ENCODE results near the gene PATZ1.
"Not testable (repeated sequence)": the region's sequence is repeated elsewhere in the genome, so short reads cannot be mapped to it uniquely, and the experiment has no call there.

PATZ1 gene, protein sequence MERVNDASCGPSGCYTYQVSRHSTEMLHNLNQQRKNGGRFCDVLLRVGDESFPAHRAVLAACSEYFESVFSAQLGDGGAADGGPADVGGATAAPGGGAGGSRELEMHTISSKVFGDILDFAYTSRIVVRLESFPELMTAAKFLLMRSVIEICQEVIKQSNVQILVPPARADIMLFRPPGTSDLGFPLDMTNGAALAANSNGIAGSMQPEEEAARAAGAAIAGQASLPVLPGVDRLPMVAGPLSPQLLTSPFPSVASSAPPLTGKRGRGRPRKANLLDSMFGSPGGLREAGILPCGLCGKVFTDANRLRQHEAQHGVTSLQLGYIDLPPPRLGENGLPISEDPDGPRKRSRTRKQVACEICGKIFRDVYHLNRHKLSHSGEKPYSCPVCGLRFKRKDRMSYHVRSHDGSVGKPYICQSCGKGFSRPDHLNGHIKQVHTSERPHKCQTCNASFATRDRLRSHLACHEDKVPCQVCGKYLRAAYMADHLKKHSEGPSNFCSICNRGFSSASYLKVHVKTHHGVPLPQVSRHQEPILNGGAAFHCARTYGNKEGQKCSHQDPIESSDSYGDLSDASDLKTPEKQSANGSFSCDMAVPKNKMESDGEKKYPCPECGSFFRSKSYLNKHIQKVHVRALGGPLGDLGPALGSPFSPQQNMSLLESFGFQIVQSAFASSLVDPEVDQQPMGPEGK

DNA sequence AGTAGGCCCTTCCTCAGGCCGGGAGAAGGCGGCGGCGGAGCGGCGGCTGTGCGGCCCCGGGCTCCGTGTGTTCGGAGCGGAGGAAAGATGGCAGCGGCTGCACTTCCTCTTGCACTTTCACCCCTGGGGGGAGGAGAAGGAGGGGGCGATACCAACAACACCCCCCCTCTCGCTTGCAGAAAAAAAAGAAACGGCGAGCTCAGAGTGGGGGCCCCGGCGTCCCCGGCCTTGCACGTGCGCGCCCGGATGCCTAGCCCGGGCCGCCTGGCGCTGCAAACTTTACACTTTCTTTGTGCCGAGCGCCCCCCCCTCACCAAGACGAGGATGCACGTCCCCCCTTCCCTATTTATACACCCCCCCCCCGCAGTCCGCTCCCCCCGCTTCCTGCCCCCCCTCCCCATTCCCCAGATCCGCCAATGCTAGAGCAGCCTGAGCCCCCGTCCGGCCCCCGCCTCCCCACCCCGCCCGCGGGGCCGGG, at the start of gene PATZ1:
PATZ1 (minus strand) TSS at position 92 of the 478 bp plus-strand sequence. CDS start 744 bp downstream, outside the sequence.
- DNase-seq = peak; percentile 87 to 88

DNA sequence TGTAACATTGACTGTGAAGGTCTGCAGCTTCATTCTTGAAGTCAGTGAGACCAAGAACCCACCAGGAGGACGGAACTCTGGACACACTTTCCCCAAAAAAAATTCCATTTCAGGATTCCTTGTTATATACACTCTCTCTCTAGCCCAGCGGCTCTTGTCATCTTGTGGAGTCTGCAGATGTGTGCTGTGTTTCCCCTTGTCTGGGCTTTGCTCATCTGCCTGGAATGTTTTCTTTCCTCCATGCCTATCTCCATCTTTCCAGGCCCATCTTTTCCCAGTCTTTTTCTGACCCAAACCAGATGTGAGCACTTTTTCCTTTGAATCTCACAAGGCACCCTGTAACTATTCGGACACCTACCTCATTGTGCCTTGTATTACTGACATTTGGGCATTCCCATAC, 48.2 kb upstream of the PATZ1 start:
- DNase-seq = no peak

DNA sequence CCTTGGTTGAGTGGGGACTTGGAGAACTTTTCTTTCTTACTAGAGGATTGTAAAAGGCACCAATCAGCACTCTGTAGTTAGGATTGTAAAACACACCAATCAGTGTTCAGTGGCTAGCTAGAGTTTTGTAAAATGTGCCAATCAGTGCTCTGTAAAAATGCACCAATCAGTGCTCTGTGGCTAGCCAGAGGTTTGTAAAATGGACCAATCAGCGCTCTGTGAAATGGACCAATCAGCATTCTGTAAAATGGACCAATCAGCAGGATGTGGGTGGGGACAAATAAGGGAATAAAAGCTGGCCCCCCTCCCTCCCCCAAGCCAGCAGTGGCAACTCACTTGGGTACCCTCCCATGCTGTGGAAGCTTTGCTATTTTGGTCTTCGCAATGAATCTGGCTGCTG, 47.7 kb upstream of the PATZ1 start:
- DNase-seq = peak; percentile 3 to 7

DNA sequence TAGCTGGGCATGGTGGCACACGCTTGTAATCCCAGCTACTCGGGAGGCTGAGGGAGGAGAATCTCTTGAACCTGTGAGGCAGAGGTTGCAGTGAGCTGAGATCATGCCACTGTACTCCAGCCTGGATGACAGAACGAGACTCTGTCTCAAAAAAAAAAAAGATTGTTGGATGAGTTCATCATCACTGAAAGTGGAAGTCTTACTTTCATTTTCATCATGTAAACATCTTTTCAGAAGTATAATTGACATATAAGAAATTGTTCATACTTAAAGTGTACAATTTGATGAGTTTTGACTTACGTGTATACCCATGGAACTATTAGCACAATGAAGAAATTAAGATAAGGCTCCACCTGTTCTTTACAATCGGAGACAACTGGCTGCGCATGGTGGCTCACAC, 32.5 kb upstream of the PATZ1 start:
- not testable (repeated sequence) for DNase-seq

DNA sequence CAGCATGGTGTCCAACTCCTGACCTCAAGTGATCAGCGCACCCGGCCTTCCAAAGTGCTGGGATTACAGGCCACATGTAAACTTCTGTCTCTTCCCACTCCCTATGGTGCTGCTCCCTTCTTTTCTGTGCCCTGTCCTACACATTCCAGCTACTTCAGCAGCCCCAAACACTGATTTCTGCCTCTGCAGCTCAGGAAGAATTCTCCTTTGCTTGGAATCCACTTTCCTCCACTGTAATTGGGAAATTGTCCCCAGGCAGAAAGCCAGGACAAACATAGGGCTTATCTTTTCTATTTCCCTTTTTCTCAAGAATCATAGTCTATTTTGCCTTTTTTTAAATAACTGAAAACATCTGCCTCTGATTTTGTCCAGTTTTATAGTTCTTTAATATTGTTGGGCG, 32.0 kb upstream of the PATZ1 start:
- DNase-seq = no peak

DNA sequence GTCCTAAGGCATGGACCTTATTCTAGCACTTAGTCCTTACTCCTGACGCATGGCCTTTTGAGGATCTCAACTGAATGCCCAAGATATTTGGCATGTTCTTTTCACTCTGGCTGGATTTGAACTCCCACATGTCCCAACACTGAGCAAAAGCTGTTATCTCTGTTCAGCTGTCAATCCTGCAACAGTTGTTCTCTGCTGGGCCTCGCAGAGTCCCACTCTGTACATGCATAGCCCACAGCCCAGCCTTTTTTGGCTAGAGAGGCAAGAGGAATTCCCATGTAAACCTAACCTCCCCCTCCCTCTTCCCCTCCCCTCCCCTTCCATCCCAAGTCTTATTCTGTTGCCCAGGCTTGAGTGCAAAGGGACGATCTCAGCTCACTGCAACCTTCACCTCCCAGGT, 31.5 kb upstream of the PATZ1 start:
- no peak for DNase-seq

DNA sequence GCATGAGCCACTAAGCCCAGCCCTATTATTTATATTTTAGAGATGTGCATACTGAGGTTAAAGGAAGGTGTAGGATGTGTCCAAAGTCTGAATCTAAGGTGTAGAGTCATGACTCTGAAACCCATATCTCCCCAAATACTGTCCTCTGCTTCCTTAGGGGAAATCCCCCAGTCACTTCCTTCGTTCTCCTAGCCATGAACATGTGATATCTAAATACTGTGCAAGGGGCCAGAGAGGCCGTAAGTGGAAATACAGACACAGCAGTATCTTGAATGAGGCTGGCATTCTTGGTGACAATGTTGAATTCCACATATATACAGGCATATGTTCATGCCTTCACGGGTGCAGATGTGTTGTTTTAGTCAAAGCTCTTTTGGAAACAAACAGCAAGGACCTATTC, 21.3 kb upstream of the PATZ1 start:
- no peak for DNase-seq

DNA sequence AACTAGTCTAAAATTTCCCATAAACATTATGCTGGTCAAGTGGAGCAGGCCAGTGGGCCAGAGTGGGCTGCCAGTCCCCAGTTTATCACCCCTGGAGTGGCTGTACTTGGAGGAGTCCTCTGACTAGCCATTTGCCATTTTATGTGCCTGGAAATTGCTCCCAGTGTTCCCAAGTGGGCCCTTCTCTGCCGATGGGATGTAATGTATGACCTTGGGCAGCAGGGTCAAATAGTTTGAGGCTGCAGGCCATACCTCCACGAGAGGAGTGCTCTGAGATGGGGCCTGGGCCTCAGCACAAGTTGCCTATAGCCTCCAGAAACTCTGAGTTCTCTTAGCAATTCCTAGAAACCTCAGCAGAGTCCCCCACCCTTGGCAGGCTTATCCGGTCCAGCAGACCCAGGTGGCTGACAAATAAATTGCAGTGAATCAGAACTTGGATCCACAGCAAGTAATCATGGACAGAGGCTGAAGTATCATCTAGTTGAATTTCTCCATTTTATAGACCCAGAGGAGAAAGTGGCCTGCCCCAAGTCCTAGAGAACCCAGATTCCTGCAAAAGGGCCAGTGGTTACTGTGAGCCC, 17.8 kb upstream of the PATZ1 start:
- DNase-seq = no peak

DNA sequence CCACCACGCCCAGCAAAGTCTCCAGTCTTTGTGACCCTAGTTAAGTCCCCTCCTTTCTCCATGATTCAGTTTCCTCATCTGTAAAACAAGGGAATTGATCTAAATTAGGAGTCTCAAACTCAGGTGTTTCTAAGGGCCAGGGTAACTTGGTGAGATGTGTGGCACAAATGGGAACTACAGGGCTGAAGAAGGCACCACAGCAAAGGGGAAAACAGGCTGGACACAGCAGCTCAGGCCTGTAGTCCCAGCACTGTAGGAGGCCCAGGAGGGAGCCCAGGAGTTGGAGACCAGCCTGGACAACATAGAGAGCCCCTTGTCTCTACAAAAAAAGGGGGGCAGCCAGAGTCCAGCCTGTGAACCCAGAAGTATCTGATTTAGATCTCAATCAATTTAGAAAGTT, 15.6 kb upstream of the PATZ1 start:
- DNase-seq = no peak

DNA sequence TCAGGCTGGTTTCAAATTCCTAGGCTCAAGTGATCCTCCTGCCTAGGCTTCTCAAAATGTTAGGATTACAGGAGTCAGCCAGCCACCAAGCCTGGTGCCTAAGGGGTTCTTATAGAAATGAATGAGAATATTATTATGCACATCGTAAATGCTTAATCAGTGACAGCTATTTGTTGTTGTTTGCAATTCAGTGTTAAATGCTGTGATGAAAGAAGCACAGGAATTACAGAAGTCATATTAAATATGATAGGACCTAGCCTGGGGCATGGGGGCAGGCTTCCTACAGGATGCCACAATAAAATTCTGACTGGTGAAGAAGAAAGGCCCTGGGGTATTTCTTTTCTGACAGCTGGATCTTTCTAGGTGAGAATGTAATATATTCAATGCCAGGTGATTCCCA, 13.9 kb upstream of the PATZ1 start:
- no peak for DNase-seq

DNA sequence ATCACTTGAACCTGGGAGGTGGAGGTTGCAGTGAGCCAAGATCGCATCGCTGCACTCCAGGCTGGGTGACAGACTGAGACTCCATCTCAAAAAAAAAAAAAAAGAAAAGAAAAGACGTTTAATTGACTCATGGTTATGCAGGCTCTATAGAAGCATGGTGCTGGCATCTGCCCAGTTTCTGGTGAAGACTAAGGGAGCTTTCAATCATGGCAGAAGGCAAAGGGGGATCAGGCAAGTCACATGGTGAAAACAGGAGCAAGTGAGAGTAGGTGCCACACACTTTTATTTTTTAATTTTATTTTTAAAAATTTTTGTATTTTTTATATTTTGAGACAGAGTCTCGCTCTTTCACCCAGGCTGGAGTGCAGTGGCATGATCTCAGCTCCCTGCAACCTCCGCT, 8.4 kb upstream of the PATZ1 start:
- no peak for DNase-seq

DNA sequence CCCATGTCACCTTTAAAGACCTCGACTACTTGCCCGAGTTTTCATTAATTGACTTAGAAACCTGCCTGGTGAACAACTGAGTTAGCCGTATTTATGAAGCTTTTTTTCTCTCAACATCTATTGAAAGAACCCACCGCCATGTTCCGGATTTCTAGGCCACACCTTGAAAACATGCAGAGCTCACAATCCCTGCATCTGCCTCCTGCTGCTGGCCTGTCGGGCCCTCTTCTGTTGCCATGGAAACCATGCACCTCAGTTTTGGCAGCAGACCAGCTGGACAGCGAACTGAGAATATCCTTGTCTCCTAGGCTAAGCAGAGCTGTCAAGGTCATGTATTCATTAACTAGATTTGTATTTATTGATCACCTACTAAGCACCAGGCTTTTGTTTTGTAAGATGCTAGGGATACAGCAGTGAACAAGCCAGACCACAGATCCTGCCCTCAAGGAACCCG, 4.3 kb upstream of the PATZ1 start:
- DNase-seq = no peak

DNA sequence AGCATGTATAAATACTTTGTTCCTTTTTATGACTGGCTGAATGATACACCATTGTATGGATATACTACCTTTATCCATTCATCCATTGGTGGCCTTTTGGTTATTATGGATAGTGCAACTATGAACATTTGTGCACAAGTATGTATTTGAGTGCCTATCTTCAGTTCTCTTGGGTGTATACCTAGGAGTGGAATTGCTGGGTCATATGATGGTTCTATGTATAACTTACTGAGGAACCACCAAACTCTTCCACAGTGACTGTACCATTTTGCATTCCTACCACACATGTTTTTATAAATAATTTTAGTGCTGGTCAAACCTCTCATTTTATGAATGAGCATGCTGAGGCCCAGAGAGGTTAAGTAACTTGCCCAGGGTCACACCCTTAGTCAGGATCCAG, 3.8 kb upstream of the PATZ1 start:
- no peak for DNase-seq

DNA sequence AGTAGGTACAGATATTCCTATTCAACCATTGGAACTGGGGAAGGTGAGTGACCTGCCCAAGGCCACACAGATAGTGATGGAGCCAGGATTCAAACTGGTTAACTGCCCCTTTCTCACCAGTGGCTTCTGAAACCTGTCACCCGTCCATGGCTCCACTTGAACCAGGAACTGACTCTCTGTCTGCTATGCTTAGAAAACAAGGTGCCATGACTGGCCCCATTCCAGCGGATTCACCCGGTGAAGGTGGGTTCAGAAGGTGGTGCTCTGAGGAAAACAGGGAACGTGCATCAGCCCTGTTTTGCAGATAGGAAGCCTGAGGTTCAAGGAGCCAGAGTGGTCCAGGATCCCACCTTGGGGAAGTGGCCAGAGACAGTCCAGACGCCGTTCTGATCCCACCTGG, 2.6 kb upstream of the PATZ1 start:
- no peak for DNase-seq

DNA sequence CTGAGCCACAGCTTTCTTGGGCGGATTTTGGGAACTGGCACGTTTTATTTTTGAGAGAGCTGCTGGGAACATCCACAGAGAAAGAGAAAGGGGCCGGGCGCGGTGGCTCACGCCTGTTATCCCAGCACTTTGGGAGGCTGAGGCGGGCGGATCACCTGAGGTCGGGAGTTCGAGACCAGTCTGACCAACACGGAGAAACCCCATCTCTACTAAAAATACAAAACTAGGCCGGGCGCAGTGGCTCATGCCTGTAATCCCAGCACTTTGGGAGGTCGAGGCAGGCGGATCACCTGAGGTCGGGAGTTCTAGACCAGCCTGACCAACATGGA, 1.8 kb upstream of the PATZ1 start:
- not testable (repeated sequence) for DNase-seq

DNA sequence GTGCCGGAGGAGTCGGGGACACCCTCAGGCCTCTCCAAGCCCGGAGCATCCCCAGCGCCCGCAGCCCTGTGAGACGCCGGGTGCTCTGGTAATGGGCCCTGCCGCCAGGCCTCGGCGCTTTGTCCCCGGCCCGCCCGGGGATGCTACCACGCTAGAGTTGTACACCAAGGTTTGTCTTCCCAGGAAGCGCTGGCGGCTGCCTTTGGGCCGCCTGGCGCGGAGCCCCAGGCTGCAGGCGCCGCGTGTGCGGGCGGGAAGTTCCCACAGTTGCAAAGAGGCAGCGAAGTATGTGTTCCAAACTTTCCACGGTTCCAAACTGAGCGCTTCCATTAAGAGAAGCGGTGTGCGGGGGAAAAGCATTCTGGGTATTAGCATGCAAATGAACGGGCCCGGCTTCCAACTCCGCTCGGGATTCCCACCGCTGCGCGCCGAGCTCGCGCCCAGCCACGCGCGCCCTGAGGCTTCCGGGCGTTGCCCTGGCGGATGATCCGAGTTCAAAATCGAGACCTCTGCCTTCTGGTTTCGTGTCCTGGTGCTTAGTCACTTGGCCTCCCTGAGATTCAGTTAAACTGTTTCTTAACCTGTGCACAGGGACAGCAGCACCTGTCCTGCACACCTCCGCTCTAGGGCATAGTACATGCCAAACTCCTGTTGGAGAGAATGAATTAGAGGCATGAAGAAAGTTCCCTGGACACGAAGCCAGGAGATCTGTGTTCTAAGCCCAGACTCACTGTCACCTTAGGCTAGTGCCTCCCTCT, 1.3 kb upstream of the PATZ1 start:
- DNase-seq = peak; percentile 29 to 45

DNA sequence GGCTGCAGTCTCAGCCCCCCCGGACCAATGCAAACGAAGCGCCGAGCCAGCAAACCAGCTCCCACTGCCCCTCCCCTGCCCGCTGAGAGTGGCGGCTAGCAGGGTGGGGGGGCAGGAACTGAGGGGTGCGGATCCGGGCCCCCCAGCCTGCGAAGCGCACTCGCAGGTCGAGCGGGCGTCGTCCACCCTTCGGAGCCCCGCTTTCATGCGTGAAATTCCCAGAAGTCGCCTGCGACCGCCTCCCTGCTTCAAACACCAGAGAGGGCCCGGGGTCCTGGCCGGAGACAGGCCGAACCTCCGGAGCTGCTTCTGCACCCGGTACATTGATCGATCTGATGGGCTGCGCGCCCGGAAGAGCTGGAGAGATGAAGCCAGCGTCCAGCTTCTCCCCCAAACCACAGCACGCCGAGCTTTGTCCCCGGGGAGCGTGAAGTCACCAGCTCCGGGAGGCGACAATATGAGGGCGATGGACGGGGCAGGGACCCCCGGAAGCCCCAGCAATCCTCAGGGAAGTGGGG, 646 bp upstream of the PATZ1 start:
- DNase-seq = peak in 1 of 2 donors; percentile 46

DNA sequence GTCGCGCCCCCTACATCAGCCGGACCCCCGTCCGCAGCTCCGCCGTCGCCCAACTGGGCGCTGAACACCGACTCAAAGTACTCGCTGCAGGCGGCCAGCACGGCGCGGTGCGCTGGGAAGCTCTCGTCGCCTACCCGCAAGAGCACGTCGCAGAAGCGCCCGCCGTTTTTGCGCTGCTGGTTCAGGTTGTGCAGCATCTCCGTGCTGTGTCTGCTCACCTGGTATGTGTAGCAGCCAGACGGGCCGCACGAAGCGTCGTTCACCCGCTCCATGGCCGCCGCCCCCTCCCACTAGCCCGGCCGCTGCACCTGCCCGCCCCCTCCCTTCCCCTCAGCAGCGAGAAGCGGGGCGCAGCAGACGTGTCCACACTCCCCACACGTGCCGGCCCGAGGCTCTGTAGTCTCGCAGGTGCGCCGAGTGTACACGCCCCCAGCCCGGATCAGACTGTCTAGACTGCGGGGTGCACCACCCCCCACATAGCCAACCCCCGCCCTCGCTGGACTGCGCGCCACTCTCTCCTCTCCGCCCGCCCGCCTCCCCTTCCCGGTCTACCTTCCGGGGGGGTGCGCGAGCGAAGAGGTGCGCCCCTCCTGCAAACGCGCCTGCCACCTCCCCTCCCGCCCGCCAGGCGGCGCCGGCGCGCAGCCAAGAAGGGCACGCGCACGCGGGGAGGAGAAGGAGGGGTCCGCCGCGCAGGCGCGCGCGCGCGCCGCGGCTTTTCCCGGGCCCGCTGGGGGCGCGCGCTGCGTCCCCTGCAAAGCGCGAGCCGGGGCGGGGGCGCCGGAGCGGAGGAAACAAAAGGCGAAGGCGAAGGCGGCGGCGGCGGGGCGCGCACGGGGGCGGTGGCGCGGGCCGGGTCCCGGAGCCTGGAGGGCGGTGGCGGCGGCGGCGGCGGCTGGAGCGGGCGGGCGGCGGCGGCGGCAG, 553 bp downstream of the PATZ1 start:
- DNase-seq = peak; percentile 90 to 92

DNA sequence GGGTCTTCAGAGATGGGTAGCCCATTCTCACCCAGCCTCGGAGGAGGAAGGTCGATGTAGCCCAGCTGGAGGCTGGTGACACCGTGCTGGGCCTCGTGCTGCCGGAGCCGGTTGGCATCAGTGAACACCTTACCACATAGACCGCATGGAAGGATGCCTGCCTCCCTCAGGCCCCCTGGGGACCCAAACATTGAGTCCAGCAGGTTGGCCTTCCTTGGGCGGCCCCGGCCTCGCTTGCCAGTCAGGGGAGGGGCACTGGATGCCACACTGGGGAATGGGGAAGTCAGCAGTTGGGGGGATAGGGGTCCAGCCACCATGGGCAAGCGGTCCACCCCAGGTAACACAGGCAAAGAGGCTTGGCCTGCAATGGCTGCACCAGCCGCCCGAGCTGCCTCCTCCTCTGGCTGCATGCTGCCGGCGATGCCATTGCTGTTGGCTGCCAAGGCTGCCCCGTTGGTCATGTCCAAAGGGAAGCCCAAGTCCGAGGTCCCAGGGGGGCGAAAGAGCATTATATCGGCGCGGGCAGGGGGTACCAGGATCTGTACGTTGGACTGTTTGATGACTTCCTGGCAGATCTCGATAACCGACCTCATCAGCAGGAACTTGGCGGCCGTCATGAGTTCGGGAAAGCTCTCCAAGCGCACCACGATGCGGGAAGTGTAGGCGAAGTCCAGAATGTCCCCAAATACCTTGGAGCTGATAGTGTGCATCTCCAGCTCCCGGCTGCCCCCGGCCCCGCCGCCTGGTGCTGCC, 1.4 kb downstream of the PATZ1 start:
- DNase-seq = peak; percentile 11 to 28

DNA sequence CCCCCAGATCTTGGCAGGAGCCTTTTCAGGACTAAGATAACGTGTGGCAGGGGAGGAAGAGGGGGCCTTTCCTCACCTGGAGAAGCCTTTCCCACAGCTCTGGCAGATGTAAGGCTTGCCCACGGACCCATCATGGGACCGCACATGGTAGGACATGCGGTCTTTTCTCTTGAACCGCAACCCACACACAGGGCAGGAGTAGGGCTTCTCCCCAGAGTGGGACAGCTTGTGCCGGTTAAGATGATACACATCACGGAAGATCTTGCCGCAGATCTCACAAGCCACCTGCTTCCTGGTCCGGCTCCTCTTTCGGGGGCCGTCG, 1.9 kb downstream of the PATZ1 start:
- peak in 1 of 2 donors; percentile 41 for DNase-seq

All from CD4-positive, alpha-beta T cell treated with Interleukin-1 beta for 1 hour (primary cell).